Suppressor macrophage treated with lipopolysaccharide for 4 hours (primary cell): Measurements from ENCODE around the gene NTM.

Source experiments
- DNase-seq: peaks from one replicate; pipeline ENCODE4 v3.0.0-alpha.2; 2020

NTM gene

GRCh38 chr11:131612533-131612932 is 242.1 kb downstream of the NTM start:
- no peak for DNase-seq

GRCh38 chr11:131614631-131615030 is 244.2 kb downstream of the NTM start:
- no peak for DNase-seq

DNA sequence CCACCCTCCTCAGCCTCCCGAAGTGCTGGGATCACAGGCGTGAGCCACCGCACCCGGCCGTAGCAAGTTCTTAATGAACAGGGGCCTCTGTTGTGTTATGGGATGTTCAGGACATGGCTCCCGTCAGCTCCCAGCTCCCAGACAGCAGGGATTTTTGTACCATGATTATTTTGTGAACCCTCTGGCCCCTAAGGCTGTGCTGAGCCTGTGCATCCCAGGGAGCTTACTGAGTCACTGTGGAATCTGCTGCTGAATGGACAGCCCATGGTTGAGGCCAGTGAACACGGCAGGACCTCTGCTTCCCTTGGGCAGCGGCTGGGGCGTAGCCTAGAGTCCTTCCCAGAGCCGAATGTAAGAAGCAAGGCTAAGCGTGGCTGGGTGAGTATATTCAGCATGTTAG is 245.2 kb downstream of the NTM start:
- DNase-seq: no peak

DNA sequence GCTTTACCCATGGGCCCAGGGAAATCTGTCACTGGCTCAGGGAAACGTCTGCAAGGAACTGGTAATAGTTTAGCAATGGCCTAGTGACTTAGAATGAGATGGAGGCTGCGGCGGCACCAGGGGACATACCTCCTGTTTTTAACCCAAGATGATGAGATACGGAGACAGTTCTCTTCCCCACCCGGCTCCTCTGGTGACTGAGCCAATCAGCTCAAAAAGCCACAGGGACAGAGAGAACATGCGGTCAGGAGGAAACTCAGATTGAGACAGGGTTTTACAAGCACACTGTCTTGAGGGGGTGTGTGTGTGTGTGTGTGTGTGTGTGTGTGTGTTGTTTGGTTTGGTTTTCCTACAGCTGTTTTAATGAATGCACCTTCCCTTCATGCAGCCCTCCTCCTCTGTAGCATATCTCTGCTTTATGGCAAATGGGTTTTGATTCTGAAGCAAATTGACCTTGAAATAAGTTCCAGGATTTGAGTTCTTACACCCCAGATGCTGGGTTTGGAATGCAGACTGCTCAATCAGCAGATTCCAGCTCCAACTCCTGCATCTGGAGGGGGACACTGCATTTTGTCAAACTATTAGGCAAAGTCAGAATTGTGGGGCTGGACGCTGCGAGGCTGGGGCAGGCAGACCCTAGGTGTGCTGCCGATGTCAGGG is 246.2 kb downstream of the NTM start:
- DNase-seq: no peak

DNA sequence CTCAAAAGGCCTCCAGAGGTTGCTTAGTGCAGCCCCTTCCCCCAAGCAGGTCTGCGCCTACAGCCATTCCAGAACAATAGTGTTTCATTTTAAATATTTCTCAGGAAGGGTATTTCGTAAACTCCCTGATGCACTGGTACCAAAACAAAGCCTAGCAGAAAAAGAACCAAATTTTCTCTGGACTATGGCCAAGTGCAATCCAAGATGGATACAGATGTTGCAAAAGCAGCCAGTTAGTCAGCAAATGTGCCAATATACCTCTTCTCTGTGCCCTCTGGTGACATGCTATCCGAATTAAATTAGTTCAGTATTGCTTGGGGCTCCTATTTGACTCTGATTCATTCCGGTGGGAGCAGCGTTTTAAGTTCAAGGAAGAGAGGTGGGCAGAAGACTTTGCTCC is 247.8 kb downstream of the NTM start:
- no peak for DNase-seq

- DNase-seq: no peak
Measured at GRCh38 chr11:131622193-131622592, 251.8 kb downstream of the NTM start.

DNA sequence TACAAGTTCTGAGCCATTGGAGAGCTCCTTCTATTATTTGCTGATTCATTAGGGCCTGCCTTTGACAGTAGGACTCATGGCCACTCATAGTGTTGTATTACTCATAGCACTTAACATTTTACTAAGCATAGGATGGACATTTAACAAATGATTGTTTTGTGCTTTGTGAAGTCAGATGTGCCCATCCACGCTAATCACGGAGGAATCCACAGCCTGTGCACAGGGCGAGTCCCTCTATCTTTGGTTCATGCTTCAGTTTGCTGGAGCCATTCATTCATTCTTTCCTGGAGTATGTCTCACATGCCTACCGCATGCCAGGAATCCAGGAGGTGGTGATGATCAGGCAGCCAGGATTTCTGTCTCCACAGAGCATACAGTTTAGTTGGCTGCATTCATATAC is 254.1 kb downstream of the NTM start:
- no peak for DNase-seq

- DNase-seq: no peak
Measured at GRCh38 chr11:131626788-131627187, 256.4 kb downstream of the NTM start.

DNA sequence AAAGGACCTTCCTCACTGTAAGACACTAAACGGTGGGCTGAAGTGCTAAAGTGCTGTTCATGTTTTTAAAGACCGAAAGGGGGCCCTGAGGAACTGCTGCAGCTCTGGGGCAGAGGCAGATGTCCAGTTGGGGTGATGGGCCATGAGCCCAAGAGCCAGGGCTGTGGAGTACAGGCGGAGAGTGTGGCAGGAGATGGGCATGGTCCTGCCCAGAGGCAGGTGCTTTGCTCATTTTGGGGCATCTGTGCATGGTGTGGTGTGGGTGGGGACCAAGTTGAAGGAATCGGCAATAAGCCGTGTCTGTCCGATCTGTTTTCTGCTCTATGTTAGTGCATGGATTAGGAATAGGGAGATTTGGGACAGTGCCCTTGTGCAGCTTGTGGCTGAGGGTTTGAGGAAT is 258.3 kb downstream of the NTM start:
- DNase-seq: no peak

DNA sequence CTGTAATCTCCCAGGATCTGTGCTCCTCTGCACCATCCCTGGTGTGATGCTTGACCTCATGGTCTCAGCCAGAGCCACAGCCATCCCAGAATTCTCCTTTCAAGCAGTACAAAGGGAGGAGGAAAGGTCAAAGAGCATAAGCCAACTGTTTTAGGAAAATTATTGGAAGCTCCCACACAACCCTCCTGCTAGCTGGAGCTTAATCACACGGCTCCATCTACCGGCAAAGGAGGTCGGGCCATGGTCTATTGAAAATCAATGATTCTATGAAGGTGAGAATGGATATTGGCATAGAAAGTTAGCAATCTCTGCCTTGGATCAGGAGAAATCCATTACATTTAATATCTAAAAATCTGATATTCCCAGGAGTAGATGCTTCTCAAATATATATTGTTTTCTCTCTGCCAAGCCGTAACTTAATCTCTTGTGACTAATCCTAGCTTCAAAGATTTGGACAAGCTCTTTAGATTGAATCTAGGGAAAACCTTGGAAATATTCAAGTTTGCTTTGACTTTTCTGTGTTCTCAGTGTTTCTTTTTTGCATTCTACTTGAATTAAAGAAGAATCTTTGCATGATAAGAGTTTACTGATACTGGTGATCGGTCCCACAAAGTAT is 259.6 kb downstream of the NTM start:
- no peak for DNase-seq

GRCh38 chr11:131632971-131633370 is 262.6 kb downstream of the NTM start:
- DNase-seq: no peak

DNA sequence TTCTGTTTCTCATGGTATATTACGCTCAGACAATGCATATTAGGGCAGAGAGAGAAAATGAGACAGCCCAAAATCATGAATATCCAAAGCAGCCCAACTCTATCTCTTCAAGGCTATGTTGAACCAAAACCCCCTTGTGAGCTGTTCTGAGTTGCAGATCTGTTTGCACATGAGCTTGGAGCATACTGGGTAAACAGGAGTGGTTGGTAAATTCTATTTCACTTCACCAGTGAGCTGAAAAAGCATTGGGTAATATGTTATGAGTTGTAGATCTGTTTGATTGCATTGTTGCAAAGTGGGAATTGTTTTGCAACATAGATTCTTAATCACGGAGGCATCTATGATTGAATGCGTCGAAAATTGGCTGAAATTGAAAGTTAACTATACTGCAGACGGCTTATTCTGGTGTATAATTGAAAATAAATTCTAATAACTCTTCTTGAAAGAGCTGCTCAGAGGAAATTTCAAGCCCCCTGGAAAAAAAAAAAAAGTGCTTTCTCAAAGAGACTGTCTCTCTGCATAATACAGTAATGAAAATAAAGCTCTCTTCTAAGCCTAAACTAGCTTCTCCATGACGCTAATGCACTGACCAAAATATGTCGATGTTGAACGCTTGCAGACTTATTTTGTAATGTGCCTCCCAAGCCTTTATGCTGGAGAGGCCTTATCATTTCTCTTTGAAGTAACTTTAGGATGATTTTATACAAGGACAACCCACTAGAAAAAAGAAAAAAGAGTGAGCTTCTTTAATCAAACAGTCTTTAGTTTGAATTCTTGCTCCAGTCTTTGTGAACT is 263.7 kb downstream of the NTM start:
- DNase-seq: no peak

GRCh38 chr11:131637469-131638175 is 267.2 kb downstream of the NTM start:
- no peak for DNase-seq

- no peak for DNase-seq
Measured at GRCh38 chr11:131638889-131639288, 268.5 kb downstream of the NTM start.

DNA sequence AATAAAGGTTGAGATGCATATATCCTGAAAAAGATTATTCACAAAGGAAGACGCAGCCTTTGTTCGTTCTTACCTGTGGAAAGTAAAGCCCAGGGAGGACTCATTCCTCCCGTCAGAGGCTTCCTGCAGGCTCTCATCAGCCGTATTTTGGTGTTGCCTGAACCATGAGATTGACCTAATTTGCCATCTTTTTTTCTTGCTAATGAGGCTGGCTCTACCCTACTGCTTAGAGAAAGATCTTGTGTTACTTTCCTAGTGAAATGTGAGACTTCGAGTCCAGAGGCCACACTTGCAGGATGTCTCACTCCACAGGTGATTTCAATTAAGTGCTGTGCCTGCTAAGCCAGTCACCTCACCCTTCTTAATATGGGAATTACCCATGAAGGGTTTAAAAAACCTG is 269.9 kb downstream of the NTM start:
- DNase-seq: no peak

GRCh38 chr11:131642756-131643531 is 272.5 kb downstream of the NTM start:
- DNase-seq: no peak

GRCh38 chr11:131644204-131644795 is 273.9 kb downstream of the NTM start:
- DNase-seq: no peak

GRCh38 chr11:131645237-131645636 is 274.8 kb downstream of the NTM start:
- no peak for DNase-seq

- no peak for DNase-seq
Measured at GRCh38 chr11:131649856-131650255, 279.4 kb downstream of the NTM start.

- no peak for DNase-seq
Measured at GRCh38 chr11:131652231-131652630, 281.8 kb downstream of the NTM start.

DNA sequence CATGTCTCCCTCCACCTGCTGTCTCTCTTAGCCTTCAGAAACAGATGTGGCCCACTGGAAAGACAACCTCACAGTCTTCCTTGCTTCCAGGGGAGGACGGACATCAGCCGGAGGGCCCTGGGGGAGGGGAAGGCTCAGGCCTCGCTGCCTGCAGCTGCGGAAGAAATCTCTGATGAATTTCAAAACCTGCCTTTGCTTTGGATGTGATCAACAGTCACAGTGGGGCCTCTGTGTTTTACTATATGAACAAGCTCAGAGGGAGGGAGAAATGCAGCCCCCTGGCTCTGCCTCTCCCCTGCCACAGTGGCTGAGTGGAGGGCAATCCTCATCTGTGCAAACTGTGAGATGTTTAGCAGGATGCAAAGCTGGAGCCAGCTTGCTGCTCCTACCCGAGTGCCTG is 282.8 kb downstream of the NTM start:
- no peak for DNase-seq

DNA sequence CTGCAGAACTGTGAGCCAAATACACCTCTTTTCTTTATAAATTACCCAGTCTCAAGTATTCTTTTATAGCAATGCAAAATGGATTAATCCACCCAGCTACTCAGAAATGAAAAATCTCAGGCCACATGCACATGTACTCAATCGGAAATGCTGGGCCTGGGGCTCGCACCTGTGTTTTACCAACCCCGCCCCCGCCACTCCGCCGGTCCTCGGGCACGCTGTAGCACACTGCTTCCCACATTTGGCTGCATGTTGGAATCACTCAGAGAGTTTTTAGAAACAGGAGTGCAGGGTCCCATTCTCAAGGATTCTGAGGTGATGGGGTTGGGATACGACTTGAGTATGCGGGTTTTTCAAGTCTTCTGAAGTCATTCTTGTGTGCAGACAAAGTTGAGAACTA is 284.4 kb downstream of the NTM start:
- no peak for DNase-seq
